IMR-90 (cell line): Measurements from ENCODE around the gene PTPN3. TPM values are rescaled to one million over a fixed set of nuclear protein-coding genes. Genes with fewer than 3 reads are reported as not detected.
"Not testable (repeated sequence)": the region's sequence is repeated elsewhere in the genome, so short reads cannot be mapped to it uniquely, and the experiment has no call there.

Experiments used
- ATAC-seq: fragments of 200-7000 bp; cut with Tn5 transposase; 2 replicates; pipeline ENCODE4 v1.9.1; 2020; ENCODE audit warnings: low read depth, mild to moderate bottlenecking, moderate library complexity
- BruUV-seq: library from RNA; stranded (reverse); fragments of 400-500 nt; replicated peaks from 2 replicates; lab custom pipeline; 2021; lab: Mats Ljungman, UMichigan
- CTCF ChIA-PET: fragments of 300-600 bp; formaldehyde crosslinking; extraction: SDS; loops from one replicate; lab custom pipeline; 2021; ENCODE audit warnings: antibody characterized with exemption; lab: Yijun Ruan, JAX
- POLR2A ChIA-PET: fragments of 300-600 bp; sonication (Branson Sonifier 250); formaldehyde crosslinking; loops from one replicate; lab custom pipeline; 2022; ENCODE audit warnings: antibody characterized with exemption; ENCODE audit not compliant: unreplicated experiment; lab: Charles Lee
- DNase-seq: peaks from one replicate; pipeline ENCODE4 v3.0.0; 2013
- H2AFZ ChIP-seq: replicated peaks from 2 replicates; pipeline ENCODE3; 2013; ENCODE audit warnings: low read length, mild to moderate bottlenecking; ENCODE audit not compliant: poor library complexity
- H2AK5ac ChIP-seq: 2 replicates; pipeline ENCODE4 v1.6.1; 2013; ENCODE audit warnings: low read depth, low read length, inconsistent platforms
- H2AK9ac ChIP-seq: replicated peaks from 2 replicates; pipeline ENCODE3; 2013; ENCODE audit warnings: mild to moderate bottlenecking, low read depth, low read length, moderate library complexity; ENCODE audit not compliant: poor library complexity
- H2BK120ac ChIP-seq: 2 replicates; pipeline ENCODE4 v1.6.1; 2013; ENCODE audit warnings: low read depth, low read length, inconsistent platforms
- H2BK15ac ChIP-seq: 3 replicates; pipeline ENCODE4 v1.6.1; 2013; ENCODE audit warnings: low read depth, low read length, inconsistent platforms
- H2BK20ac ChIP-seq: 2 replicates; pipeline ENCODE4 v1.6.1; 2013; ENCODE audit warnings: low read depth, mild to moderate bottlenecking, inconsistent platforms, low read length, moderate library complexity
- H2BK5ac ChIP-seq: 2 replicates; pipeline ENCODE4 v1.6.1; 2013; ENCODE audit warnings: mild to moderate bottlenecking, low read depth, low read length, inconsistent platforms; ENCODE audit not compliant: poor library complexity, severe bottlenecking
- H3K14ac ChIP-seq: replicated peaks from 2 replicates; pipeline ENCODE4 v1.6.1; 2013; ENCODE audit warnings: low read depth, low read length, inconsistent platforms
- H3K18ac ChIP-seq: 2 replicates; pipeline ENCODE4 v1.6.1; 2013; ENCODE audit warnings: low read depth, low read length, control low read depth
- H3K23ac ChIP-seq: 2 replicates; pipeline ENCODE4 v1.6.1; 2013; ENCODE audit warnings: low read depth, low read length, inconsistent platforms
- H3K27ac ChIP-seq: 2 replicates; pipeline ENCODE4 v1.5.1; 2013; ENCODE audit warnings: mild to moderate bottlenecking, control low read depth, low read length; ENCODE audit not compliant: insufficient read depth
- H3K27me3 ChIP-seq: 2 replicates; pipeline ENCODE4 v1.6.1; 2013; ENCODE audit warnings: low read length; ENCODE audit not compliant: control insufficient read depth, insufficient read depth
- H3K36me3 ChIP-seq: 2 replicates; pipeline ENCODE4 v1.6.1; 2013; ENCODE audit warnings: low read length, mixed read lengths; ENCODE audit not compliant: control insufficient read depth, insufficient read depth
- H3K4ac ChIP-seq: 2 replicates; pipeline ENCODE4 v1.6.1; 2013; ENCODE audit warnings: low read depth, low read length, inconsistent platforms
- H3K4me1 ChIP-seq: 2 replicates; pipeline ENCODE4 v1.6.1; 2013; ENCODE audit warnings: low read length, mixed read lengths; ENCODE audit not compliant: control insufficient read depth, insufficient read depth
- H3K4me2 ChIP-seq: 2 replicates; pipeline ENCODE4 v1.6.1; 2013; ENCODE audit warnings: low read depth, mild to moderate bottlenecking, control low read depth, low read length, moderate library complexity
- H3K4me3 ChIP-seq: 2 replicates; pipeline ENCODE4 v1.5.1; 2013; ENCODE audit warnings: low read depth, mild to moderate bottlenecking, control low read depth, low read length, moderate library complexity; ENCODE audit not compliant: insufficient read depth
- H3K56ac ChIP-seq: 2 replicates; pipeline ENCODE4 v1.6.1; 2013; ENCODE audit warnings: low read length, inconsistent platforms; ENCODE audit not compliant: insufficient read depth; ENCODE audit errors: extremely low read depth
- H3K79me1 ChIP-seq, 2 experiments: 2 replicates each; pipeline ENCODE4 v1.6.1; 2013; ENCODE audit warnings: low read length in 2 of 2, inconsistent platforms in 1 of 2, low read depth in 1 of 2
- H3K9ac ChIP-seq: 2 replicates; pipeline ENCODE4 v1.6.1; 2013; ENCODE audit warnings: low read depth, low read length, control low read depth
- H3K9me1 ChIP-seq: 2 replicates; pipeline ENCODE4 v1.6.1; 2013; ENCODE audit warnings: low read length, inconsistent platforms; ENCODE audit not compliant: insufficient read depth
- H3K9me3 ChIP-seq: 2 replicates; pipeline ENCODE4 v1.6.1; 2013; ENCODE audit warnings: low read length; ENCODE audit not compliant: control insufficient read depth, insufficient read depth
- H4K20me1 ChIP-seq: 2 replicates; pipeline ENCODE4 v1.6.1; 2013; ENCODE audit warnings: low read length, inconsistent platforms; ENCODE audit not compliant: insufficient read depth
- H4K5ac ChIP-seq: 2 replicates; pipeline ENCODE4 v1.6.1; 2013; ENCODE audit warnings: mild to moderate bottlenecking, low read depth, low read length, control low read depth
- H4K8ac ChIP-seq, 2 experiments: 2 replicates each; pipeline ENCODE4 v1.6.1; 2013; ENCODE audit warnings: low read depth in 2 of 2, low read length in 2 of 2, control low read depth in 1 of 2, inconsistent platforms in 1 of 2
- H4K91ac ChIP-seq: 2 replicates; pipeline ENCODE4 v1.6.1; 2013; ENCODE audit warnings: low read depth, low read length, inconsistent platforms; ENCODE audit not compliant: insufficient read depth
- BHLHE40 ChIP-seq: fragments of 150-350 bp; IDR thresholded peaks from 2 replicates; pipeline ENCODE4 v1.6.1; 2016; ENCODE audit warnings: mild to moderate bottlenecking, low read depth, low read length
- CHD1 ChIP-seq: IDR thresholded peaks from 2 replicates; pipeline ENCODE4 v1.6.1; 2012; ENCODE audit warnings: low read depth, low read length, improper control_type of control experiment
- ELK1 ChIP-seq: fragments of 150-350 bp; IDR thresholded peaks from 2 replicates; pipeline ENCODE4 v1.6.1; 2016; ENCODE audit warnings: low read depth, mild to moderate bottlenecking, low read length, moderate library complexity, borderline replicate concordance
- MAZ ChIP-seq: IDR thresholded peaks from 2 replicates; pipeline ENCODE4 v1.6.1; 2012; ENCODE audit warnings: low read depth, mild to moderate bottlenecking, low read length, improper control_type of control experiment, moderate library complexity, borderline replicate concordance
- MXI1 ChIP-seq: IDR thresholded peaks from 2 replicates; pipeline ENCODE4 v1.6.1; 2012; ENCODE audit warnings: low read depth, mild to moderate bottlenecking, low read length, moderate library complexity, borderline replicate concordance
- POLR2A ChIP-seq: IDR thresholded peaks from 2 replicates; pipeline ENCODE4 v1.6.1; 2012; ENCODE audit warnings: mild to moderate bottlenecking, low read depth, low read length
- WGBS, 2 experiments: methylation state at CpG; one replicate each; pipeline versions ENCODE4 v1.1.5 to v1.1.7; 2013; ENCODE audit warnings: missing lambda C conversion rate in 2 of 2; ENCODE audit not compliant: insufficient read length in 1 of 2; ENCODE audit errors: extremely low coverage in 2 of 2; 5-methylcytosine and 5-hydroxymethylcytosine counted together
- dilution Hi-C: fragments of 300-500 bp; cut with HindIII; formaldehyde crosslinking; loops from one replicate; pipeline ENCODE4 v1.14.3; 2018; ENCODE audit warnings: low sequenced_read_pairs; ENCODE audit not compliant: unreplicated experiment
- in situ Hi-C: fragments of 300-500 bp; cut with MboI; formaldehyde crosslinking; loops from 3 replicates; pipeline ENCODE4 v1.14.3; 2019; ENCODE audit warnings: low sequenced_read_pairs, inconsistent platforms, mixed read lengths
- intact Hi-C: fragments of 100-400 bp; cut with micrococcal nuclease; formaldehyde crosslinking; loops from 2 replicates; pipeline ENCODE4 v1.10.0; 2022
- polyA plus RNA-seq, 3 experiments: library from polyadenylated mRNA; depleted of rRNA; stranded (reverse); fragments of >200 nt; gene quantifications; 2 replicates each; pipeline ENCODE4 v1.2.3, GENCODE V29; 2012; ENCODE audit warnings: low replicate concordance in 1 of 3
- total RNA-seq: library from RNA; depleted of rRNA; stranded (reverse); fragments of >200 nt; gene quantifications from 2 replicates; pipeline ENCODE4 v1.2.3, GENCODE V29; 2012

The PTPN3 gene
- total and polyA plus RNA-seq, 2 of the 4 experiments (the other 2 are of a cell fraction) = 0.72 to 0.89 TPM

- Histone ChIP-seq H3K14ac (no peak overlapping the region), H4K8ac (no peak overlapping the region), H2AFZ (no peak overlapping the region), H3K18ac (no peak overlapping the region), H3K9ac (no peak overlapping the region), H3K27me3 (peaks cover 9% of the 10 kb centered on the region), H3K56ac (no peak overlapping the region), H2BK15ac (no peak overlapping the region), H2AK9ac (no peak overlapping the region), H3K9me1 (0 out of 2 replicates have a peak, but pooled peaks cover 10% of the 10 kb centered on the region), H4K91ac (no peak overlapping the region), H3K4me1 (peaks cover 4% of the 10 kb centered on the region; the same call in 1 of the 2 replicates), H4K5ac (no peak overlapping the region), H4K20me1 (no peaks in the 10 kb centered on the region), H2BK20ac (no peak overlapping the region), H2BK5ac (no peak overlapping the region), H3K9me3 (no peaks in the 10 kb centered on the region), H3K23ac (no peak overlapping the region), H3K27ac (no peak overlapping the region), H3K79me1 (no peaks in the 10 kb centered on the region), H3K4me3 (no peak overlapping the region), H3K4me2 (no peak overlapping the region), H3K36me3 (no peaks in the 10 kb centered on the region), H2BK120ac (no peak overlapping the region), H3K4ac (no peak overlapping the region), H2AK5ac (no peak overlapping the region)
- BruUV-seq = no TSS peak
- TF ChIP-seq CHD1 (no peak), ELK1 (no peak), MXI1 (no peak), MAZ (no peak), POLR2A (no peak), BHLHE40 (no peak)
- CTCF ChIA-PET = no interaction called here
- no CpG with 5 or more reads among the region's 5 CpGs for WGBS, 2 experiments
- ATAC-seq (no peak), DNase-seq (no peak)
- dilution Hi-C loops (no loop called here), in situ Hi-C loops (no loop called here), intact Hi-C loops (no loop called here)
- POLR2A ChIA-PET = no interaction called here
Observed at GRCh38 chr9:109510506-109510905, 12.4 kb upstream of the PTPN3 start.

GRCh38 chr9:109510042-109510441 lies 11.9 kb upstream of the PTPN3 start:
- H4K8ac ChIP-seq, H3K79me1 ChIP-seq, H3K36me3 ChIP-seq, H3K4ac ChIP-seq, dilution Hi-C loops, H3K4me3 ChIP-seq, in situ Hi-C loops, H2AK5ac ChIP-seq, H3K9me1 ChIP-seq, H3K9me3 ChIP-seq, H4K20me1 ChIP-seq, H4K91ac ChIP-seq, BruUV-seq, H2BK5ac ChIP-seq, H3K18ac ChIP-seq, H2BK20ac ChIP-seq, H3K23ac ChIP-seq, H2AK9ac ChIP-seq, H3K4me1 ChIP-seq, H3K9ac ChIP-seq, H3K56ac ChIP-seq, H2AFZ ChIP-seq, H3K27ac ChIP-seq, H4K5ac ChIP-seq, H3K14ac ChIP-seq, CTCF ChIA-PET, intact Hi-C loops, H2BK120ac ChIP-seq, POLR2A ChIA-PET, ATAC-seq, DNase-seq, H3K27me3 ChIP-seq, H2BK15ac ChIP-seq, H3K4me2 ChIP-seq: not testable (repeated sequence)
- no CpG with 5 or more reads among the region's 4 CpGs for whole genome bisulfite sequencing, 2 experiments
